Spleen (tissue), 7 donors: ENCODE measurements around the gene POU2F1.

Source experiments
- POLR2A ChIP-seq, 3 donors: fragments of 450-650 bp; IDR thresholded peaks; one replicate each; pipeline ENCODE4 v1.5.1; 2017; ENCODE audit warnings: antibody characterized with exemption in 3 of 3, mild to moderate bottlenecking in 1 of 3
- TF ChIP-seq, protein P1 (sequence below), 11 experiments: fragments of 200-600 bp in 7 of 11; fragments of 450-650 bp in 4 of 11; sonication (generic) in 4 of 11; IDR thresholded peaks in 8 of 11; conservative IDR thresholded peaks in 3 of 11; 1 replicate in 7 of 11; 2 replicates in 4 of 11; pipeline versions ENCODE4 v1.4.0 to v1.8.0; 2016 to 2021; ENCODE audit warnings: antibody characterized with exemption in 11 of 11, inconsistent platforms in 4 of 11, mild to moderate bottlenecking in 1 of 11
- donor health status: DM: no; HTN: no; CAD: no; lungs with moderate emphysema.
- donor health status: DM: no; HTN: no; CAD: no.
- donor health status: DM: no; HTN: no; CAD: no.

GRCh38 chr1:167359295-167359694 is 138.6 kb downstream of the POU2F1 start:
- no peak for TF ChIP-seq POLR2A (IDR thresholded peaks at IDR 0.05)
- TF ChIP-seq, protein P1, sequence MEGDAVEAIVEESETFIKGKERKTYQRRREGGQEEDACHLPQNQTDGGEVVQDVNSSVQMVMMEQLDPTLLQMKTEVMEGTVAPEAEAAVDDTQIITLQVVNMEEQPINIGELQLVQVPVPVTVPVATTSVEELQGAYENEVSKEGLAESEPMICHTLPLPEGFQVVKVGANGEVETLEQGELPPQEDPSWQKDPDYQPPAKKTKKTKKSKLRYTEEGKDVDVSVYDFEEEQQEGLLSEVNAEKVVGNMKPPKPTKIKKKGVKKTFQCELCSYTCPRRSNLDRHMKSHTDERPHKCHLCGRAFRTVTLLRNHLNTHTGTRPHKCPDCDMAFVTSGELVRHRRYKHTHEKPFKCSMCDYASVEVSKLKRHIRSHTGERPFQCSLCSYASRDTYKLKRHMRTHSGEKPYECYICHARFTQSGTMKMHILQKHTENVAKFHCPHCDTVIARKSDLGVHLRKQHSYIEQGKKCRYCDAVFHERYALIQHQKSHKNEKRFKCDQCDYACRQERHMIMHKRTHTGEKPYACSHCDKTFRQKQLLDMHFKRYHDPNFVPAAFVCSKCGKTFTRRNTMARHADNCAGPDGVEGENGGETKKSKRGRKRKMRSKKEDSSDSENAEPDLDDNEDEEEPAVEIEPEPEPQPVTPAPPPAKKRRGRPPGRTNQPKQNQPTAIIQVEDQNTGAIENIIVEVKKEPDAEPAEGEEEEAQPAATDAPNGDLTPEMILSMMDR (IDR thresholded peaks at IDR 0.05 in 8 of 11, conservative IDR thresholded peaks at IDR 0.05 in 3 of 11): no peak
